GM23338 (cell line): Measurements from ENCODE around the gene TMEM125. TPM values are rescaled to one million over a fixed set of nuclear protein-coding genes. Genes with fewer than 3 reads are reported as not detected.

Experiments
- ATAC-seq: fragments of 200-7000 bp; cut with Tn5 transposase; 3 replicates; pipeline ENCODE4 v1.9.1; 2020
- DNase-seq: peaks from one replicate; pipeline ENCODE4 v3.0.0-alpha.2; 2015; ENCODE audit warnings: low spot score
- H2AFZ ChIP-seq: fragments of 200-600 bp; sonication (generic); 2 replicates; pipeline ENCODE4 v1.8.0; 2016; ENCODE audit warnings: antibody characterized with exemption, mild to moderate bottlenecking, moderate library complexity
- H3F3A ChIP-seq: fragments of 200-600 bp; sonication (generic); replicated peaks from 2 replicates; pipeline ENCODE4 v1.8.0; 2017; ENCODE audit warnings: antibody characterized with exemption, mixed run types, low read depth
- H3K27ac ChIP-seq: fragments of 200-600 bp; sonication (generic); 2 replicates; pipeline ENCODE4 v1.6.1; 2016; ENCODE audit warnings: low read depth
- H3K27me3 ChIP-seq: fragments of 200-600 bp; sonication (generic); 2 replicates; pipeline ENCODE4 v1.8.0; 2016; ENCODE audit warnings: mild to moderate bottlenecking, mixed run types, moderate library complexity; ENCODE audit not compliant: insufficient read depth
- H3K36me3 ChIP-seq: fragments of 200-600 bp; sonication (generic); 2 replicates; pipeline ENCODE4 v1.8.0; 2016; ENCODE audit warnings: mild to moderate bottlenecking; ENCODE audit not compliant: insufficient read depth
- H3K4me1 ChIP-seq: fragments of 200-600 bp; sonication (generic); 2 replicates; pipeline ENCODE4 v1.8.0; 2016; ENCODE audit warnings: mild to moderate bottlenecking, moderate library complexity; ENCODE audit not compliant: insufficient read depth
- H3K4me2 ChIP-seq: fragments of 200-600 bp; sonication (generic); 2 replicates; pipeline ENCODE4 v1.7.1; 2017; ENCODE audit warnings: mixed run types
- H3K4me3 ChIP-seq: fragments of 200-600 bp; sonication (generic); 2 replicates; pipeline ENCODE4 v1.6.1; 2016; ENCODE audit warnings: mixed run types
- H3K79me2 ChIP-seq: fragments of 200-600 bp; sonication (generic); replicated peaks from 2 replicates; pipeline ENCODE4 v1.8.0; 2017; ENCODE audit warnings: mild to moderate bottlenecking; ENCODE audit not compliant: insufficient read depth
- H3K9me2 ChIP-seq: fragments of 200-600 bp; sonication (generic); 2 replicates; pipeline ENCODE4 v1.8.0; 2017; ENCODE audit not compliant: insufficient read depth
- H4K20me1 ChIP-seq: fragments of 200-600 bp; sonication (generic); replicated peaks from 2 replicates; pipeline ENCODE4 v1.8.0; 2017; ENCODE audit warnings: mild to moderate bottlenecking; ENCODE audit not compliant: insufficient read depth
- H3K27ac Mint-ChIP-seq: 2 replicates; pipeline ENCODE4 v1.8.0; 2020; ENCODE audit warnings: inconsistent platforms, mild to moderate bottlenecking, moderate library complexity, mixed read lengths
- H3K27me3 Mint-ChIP-seq: 3 replicates; pipeline ENCODE4 v1.8.0; 2022; ENCODE audit warnings: low read depth, mild to moderate bottlenecking, moderate library complexity, mixed read lengths, inconsistent platforms; ENCODE audit not compliant: insufficient read depth, poor library complexity
- H3K36me3 Mint-ChIP-seq: 3 replicates; pipeline ENCODE4 v1.8.0; 2021; ENCODE audit warnings: low read depth, mild to moderate bottlenecking, inconsistent platforms, moderate library complexity, mixed read lengths
- H3K4me1 Mint-ChIP-seq: 3 replicates; pipeline ENCODE4 v1.8.0; 2020; ENCODE audit warnings: mild to moderate bottlenecking, inconsistent platforms, mixed read lengths
- H3K4me3 Mint-ChIP-seq: 3 replicates; pipeline ENCODE4 v1.8.0; 2021; ENCODE audit warnings: moderate library complexity, mild to moderate bottlenecking, inconsistent platforms, mixed read lengths
- H3K9me3 Mint-ChIP-seq: 3 replicates; pipeline ENCODE4 v1.8.0; 2020; ENCODE audit warnings: moderate library complexity, mild to moderate bottlenecking, inconsistent platforms, mixed read lengths
- CREB1 ChIP-seq: fragments of 250-450 bp; sonication (Bioruptor Pico); IDR thresholded peaks from 2 replicates; pipeline ENCODE4 v1.5.0; 2020; ENCODE audit warnings: low read depth, mild to moderate bottlenecking, moderate library complexity
- EZH2 ChIP-seq: fragments of 200-600 bp; sonication (generic); IDR thresholded peaks from one replicate; pipeline ENCODE4 v1.8.0; 2017; ENCODE audit warnings: antibody characterized with exemption, mild to moderate bottlenecking, low read depth; ENCODE audit not compliant: unreplicated experiment
- JUNB ChIP-seq: IDR thresholded peaks from one replicate; pipeline ENCODE4 v1.6.1; 2016; ENCODE audit warnings: antibody characterized with exemption; ENCODE audit not compliant: unreplicated experiment
- STAT1 ChIP-seq: IDR thresholded peaks from one replicate; pipeline ENCODE4 v1.6.1; 2016; ENCODE audit warnings: antibody characterized with exemption; ENCODE audit not compliant: unreplicated experiment
- ZNF114 ChIP-seq: fragments of 250-450 bp; sonication (Bioruptor Pico); IDR thresholded peaks from 2 replicates; pipeline ENCODE4 v1.5.0; 2020; ENCODE audit warnings: mild to moderate bottlenecking, moderate library complexity
- ZNF331 ChIP-seq: fragments of 250-450 bp; sonication (Bioruptor Pico); IDR thresholded peaks from 2 replicates; pipeline ENCODE4 v1.5.0; 2020; ENCODE audit warnings: low read depth, mild to moderate bottlenecking, moderate library complexity
- polyA plus RNA-seq: library from polyadenylated mRNA; unstranded; fragments of >200 nt; fragmentation: Nextera tagmentation; extraction: Ambion mirVana; gene quantifications from 2 replicates; pipeline ENCODE4 v1.2.1, GENCODE V29; 2016
- total RNA-seq: library from RNA; depleted of rRNA; stranded (reverse); fragments of >200 nt; shearing (Covaris generic); gene quantifications from 2 replicates; pipeline ENCODE4 v1.2.3, GENCODE V29; 2014
- TF ChIP-seq, protein P1 (sequence below): fragments of 250-450 bp; sonication (Bioruptor Pico); IDR thresholded peaks from 2 replicates; pipeline ENCODE4 v1.5.0; 2020; ENCODE audit warnings: mild to moderate bottlenecking, moderate library complexity
- TF ChIP-seq, protein P2 (sequence below): IDR thresholded peaks from 2 replicates; pipeline ENCODE4 v1.6.1; 2016; ENCODE audit warnings: antibody characterized with exemption
- TF ChIP-seq, protein P3 (sequence below): IDR thresholded peaks from one replicate; pipeline ENCODE4 v1.6.1; 2018; ENCODE audit warnings: antibody characterized with exemption; ENCODE audit not compliant: unreplicated experiment

Gene TMEM125
- total and polyA plus RNA-seq, 2 experiments from 2014 or later, result 16.8 to 39.3 TPM

DNA sequence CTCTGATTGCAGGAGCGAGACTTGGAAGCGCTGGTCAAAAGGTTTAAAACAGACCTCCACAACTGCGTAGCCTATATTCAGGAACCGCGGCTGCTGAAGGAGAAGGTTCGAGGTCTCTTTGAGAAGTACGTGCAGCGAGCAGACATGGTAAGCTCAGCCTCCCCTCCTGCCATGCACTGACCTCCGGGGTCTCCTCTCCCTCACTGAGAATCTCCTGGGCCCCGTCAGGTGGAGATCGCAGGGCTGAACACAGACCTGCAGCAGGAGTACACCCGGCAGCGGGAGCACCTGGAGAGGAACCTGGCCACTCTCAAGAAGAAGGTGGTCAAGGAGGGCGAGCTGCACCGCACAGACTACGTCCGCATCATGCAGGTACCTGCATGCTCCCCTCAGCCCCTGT, 35.5 kb upstream of the TMEM125 start (continued):
- TF ChIP-seq, protein P1, sequence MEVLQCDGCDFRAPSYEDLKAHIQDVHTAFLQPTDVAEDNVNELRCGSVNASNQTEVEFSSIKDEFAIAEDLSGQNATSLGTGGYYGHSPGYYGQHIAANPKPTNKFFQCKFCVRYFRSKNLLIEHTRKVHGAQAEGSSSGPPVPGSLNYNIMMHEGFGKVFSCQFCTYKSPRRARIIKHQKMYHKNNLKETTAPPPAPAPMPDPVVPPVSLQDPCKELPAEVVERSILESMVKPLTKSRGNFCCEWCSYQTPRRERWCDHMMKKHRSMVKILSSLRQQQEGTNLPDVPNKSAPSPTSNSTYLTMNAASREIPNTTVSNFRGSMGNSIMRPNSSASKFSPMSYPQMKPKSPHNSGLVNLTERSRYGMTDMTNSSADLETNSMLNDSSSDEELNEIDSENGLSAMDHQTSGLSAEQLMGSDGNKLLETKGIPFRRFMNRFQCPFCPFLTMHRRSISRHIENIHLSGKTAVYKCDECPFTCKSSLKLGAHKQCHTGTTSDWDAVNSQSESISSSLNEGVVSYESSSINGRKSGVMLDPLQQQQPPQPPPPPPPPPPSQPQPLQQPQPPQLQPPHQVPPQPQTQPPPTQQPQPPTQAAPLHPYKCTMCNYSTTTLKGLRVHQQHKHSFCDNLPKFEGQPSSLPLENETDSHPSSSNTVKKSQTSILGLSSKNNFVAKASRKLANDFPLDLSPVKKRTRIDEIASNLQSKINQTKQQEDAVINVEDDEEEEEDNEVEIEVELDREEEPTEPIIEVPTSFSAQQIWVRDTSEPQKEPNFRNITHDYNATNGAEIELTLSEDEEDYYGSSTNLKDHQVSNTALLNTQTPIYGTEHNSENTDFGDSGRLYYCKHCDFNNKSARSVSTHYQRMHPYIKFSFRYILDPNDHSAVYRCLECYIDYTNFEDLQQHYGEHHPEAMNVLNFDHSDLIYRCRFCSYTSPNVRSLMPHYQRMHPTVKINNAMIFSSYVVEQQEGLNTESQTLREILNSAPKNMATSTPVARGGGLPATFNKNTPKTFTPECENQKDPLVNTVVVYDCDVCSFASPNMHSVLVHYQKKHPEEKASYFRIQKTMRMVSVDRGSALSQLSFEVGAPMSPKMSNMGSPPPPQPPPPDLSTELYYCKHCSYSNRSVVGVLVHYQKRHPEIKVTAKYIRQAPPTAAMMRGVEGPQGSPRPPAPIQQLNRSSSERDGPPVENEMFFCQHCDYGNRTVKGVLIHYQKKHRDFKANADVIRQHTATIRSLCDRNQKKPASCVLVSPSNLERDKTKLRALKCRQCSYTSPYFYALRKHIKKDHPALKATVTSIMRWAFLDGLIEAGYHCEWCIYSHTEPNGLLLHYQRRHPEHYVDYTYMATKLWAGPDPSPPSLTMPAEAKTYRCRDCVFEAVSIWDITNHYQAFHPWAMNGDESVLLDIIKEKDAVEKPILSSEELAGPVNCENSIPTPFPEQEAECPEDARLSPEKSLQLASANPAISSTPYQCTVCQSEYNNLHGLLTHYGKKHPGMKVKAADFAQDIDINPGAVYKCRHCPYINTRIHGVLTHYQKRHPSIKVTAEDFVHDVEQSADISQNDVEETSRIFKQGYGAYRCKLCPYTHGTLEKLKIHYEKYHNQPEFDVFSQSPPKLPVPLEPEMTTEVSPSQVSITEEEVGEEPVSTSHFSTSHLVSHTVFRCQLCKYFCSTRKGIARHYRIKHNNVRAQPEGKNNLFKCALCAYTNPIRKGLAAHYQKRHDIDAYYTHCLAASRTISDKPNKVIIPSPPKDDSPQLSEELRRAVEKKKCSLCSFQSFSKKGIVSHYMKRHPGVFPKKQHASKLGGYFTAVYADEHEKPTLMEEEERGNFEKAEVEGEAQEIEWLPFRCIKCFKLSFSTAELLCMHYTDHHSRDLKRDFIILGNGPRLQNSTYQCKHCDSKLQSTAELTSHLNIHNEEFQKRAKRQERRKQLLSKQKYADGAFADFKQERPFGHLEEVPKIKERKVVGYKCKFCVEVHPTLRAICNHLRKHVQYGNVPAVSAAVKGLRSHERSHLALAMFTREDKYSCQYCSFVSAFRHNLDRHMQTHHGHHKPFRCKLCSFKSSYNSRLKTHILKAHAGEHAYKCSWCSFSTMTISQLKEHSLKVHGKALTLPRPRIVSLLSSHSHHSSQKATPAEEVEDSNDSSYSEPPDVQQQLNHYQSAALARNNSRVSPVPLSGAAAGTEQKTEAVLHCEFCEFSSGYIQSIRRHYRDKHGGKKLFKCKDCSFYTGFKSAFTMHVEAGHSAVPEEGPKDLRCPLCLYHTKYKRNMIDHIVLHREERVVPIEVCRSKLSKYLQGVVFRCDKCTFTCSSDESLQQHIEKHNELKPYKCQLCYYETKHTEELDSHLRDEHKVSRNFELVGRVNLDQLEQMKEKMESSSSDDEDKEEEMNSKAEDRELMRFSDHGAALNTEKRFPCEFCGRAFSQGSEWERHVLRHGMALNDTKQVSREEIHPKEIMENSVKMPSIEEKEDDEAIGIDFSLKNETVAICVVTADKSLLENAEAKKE (CRISPR knock-in tag), result no peak
- TF ChIP-seq CREB1 (CRISPR knock-in tag) (no peak), EZH2 (no peak), STAT1 (no peak), JUNB (no peak), ZNF331 (CRISPR knock-in tag) (no peak)
- TF ChIP-seq, protein P2, sequence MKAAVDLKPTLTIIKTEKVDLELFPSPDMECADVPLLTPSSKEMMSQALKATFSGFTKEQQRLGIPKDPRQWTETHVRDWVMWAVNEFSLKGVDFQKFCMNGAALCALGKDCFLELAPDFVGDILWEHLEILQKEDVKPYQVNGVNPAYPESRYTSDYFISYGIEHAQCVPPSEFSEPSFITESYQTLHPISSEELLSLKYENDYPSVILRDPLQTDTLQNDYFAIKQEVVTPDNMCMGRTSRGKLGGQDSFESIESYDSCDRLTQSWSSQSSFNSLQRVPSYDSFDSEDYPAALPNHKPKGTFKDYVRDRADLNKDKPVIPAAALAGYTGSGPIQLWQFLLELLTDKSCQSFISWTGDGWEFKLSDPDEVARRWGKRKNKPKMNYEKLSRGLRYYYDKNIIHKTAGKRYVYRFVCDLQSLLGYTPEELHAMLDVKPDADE, result no peak

DNA sequence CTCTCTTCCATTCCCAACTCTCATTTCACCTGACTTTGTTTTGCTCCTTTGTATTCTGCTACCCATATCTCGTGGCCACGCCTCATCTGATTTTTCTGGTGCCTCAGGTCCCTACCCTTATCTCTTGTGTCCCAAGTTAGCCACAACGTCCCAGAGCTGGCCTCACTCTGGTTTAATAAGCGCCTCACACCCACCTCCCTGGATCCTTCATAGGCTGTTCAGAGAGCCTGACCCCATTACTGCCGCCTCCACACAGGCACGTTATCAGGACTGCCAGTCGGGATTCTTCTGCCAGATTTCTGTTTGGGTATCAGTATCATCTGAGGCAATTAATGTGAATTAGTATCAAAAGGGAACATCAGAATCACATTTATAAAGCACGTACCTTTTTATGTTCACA, 34.7 kb upstream of the TMEM125 start:
- H3K36me3 Mint-ChIP-seq, result no peaks in the 10 kb centered on the region; the same call in 2 of the 3 replicates
- Histone ChIP-seq H3K27me3 (no peaks in the 10 kb centered on the region), H3K36me3 (no peaks in the 10 kb centered on the region), H3K4me3 (no peak overlapping the region), H3F3A (no peaks in the 10 kb centered on the region), H4K20me1 (no peaks in the 10 kb centered on the region), H2AFZ (no peak overlapping the region), H3K4me1 (peaks cover 8% of the 10 kb centered on the region; the same call in 1 of the 2 replicates), H3K79me2 (no peaks in the 10 kb centered on the region), H3K27ac (no peak overlapping the region), H3K9me2 (no peaks in the 10 kb centered on the region), H3K4me2 (no peak overlapping the region)
- no peak for DNase-seq
- no peaks in the 10 kb centered on the region; the same call in 2 of the 3 replicates for H3K9me3 Mint-ChIP-seq
- no peak overlapping the region for H3K27ac Mint-ChIP-seq
- ATAC-seq, result no peak
- no peaks in the 10 kb centered on the region for H3K27me3 Mint-ChIP-seq
- H3K4me1 Mint-ChIP-seq, result peaks cover 10% of the 10 kb centered on the region
- no peak overlapping the region; the same call in 2 of the 3 replicates for H3K4me3 Mint-ChIP-seq
- TF ChIP-seq, protein P3, sequence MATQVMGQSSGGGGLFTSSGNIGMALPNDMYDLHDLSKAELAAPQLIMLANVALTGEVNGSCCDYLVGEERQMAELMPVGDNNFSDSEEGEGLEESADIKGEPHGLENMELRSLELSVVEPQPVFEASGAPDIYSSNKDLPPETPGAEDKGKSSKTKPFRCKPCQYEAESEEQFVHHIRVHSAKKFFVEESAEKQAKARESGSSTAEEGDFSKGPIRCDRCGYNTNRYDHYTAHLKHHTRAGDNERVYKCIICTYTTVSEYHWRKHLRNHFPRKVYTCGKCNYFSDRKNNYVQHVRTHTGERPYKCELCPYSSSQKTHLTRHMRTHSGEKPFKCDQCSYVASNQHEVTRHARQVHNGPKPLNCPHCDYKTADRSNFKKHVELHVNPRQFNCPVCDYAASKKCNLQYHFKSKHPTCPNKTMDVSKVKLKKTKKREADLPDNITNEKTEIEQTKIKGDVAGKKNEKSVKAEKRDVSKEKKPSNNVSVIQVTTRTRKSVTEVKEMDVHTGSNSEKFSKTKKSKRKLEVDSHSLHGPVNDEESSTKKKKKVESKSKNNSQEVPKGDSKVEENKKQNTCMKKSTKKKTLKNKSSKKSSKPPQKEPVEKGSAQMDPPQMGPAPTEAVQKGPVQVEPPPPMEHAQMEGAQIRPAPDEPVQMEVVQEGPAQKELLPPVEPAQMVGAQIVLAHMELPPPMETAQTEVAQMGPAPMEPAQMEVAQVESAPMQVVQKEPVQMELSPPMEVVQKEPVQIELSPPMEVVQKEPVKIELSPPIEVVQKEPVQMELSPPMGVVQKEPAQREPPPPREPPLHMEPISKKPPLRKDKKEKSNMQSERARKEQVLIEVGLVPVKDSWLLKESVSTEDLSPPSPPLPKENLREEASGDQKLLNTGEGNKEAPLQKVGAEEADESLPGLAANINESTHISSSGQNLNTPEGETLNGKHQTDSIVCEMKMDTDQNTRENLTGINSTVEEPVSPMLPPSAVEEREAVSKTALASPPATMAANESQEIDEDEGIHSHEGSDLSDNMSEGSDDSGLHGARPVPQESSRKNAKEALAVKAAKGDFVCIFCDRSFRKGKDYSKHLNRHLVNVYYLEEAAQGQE, result no peak
- TF ChIP-seq ZNF114 (CRISPR knock-in tag) (no peak), JUNB (no peak)
- TF ChIP-seq, protein P2, result no peak
